DND-41 (cell line): ENCODE measurements around the gene SIRT2.

Experiments
- ATAC-seq: fragments of 200-7000 bp; cut with Tn5 transposase; 3 replicates; pipeline ENCODE4 v1.9.1; 2021; ENCODE audit warnings: low read depth; ENCODE audit not compliant: insufficient read depth
- DNase-seq: peaks from one replicate; pipeline ENCODE4 v3.0.0-alpha.2; 2020
- H2AFZ ChIP-seq: 2 replicates; pipeline ENCODE4 v1.6.0; 2012; ENCODE audit warnings: low read depth, low read length
- H3K27ac ChIP-seq: 2 replicates; pipeline ENCODE4 v1.5.1; 2012; ENCODE audit warnings: low read length, inconsistent platforms
- H3K27me3 ChIP-seq: fragments of 200-600 bp; sonication (generic); 2 replicates; pipeline ENCODE4 v1.6.0; 2012; ENCODE audit warnings: low read length, mild to moderate bottlenecking, inconsistent platforms; ENCODE audit not compliant: insufficient read depth, poor library complexity
- H3K36me3 ChIP-seq: 2 replicates; pipeline ENCODE4 v1.5.1; 2012; ENCODE audit warnings: low read length, inconsistent platforms; ENCODE audit not compliant: insufficient read depth
- H3K4me1 ChIP-seq: 2 replicates; pipeline ENCODE4 v1.5.1; 2012; ENCODE audit warnings: mild to moderate bottlenecking, low read length; ENCODE audit not compliant: insufficient read depth
- H3K4me2 ChIP-seq: 2 replicates; pipeline ENCODE4 v1.6.0; 2012; ENCODE audit warnings: mild to moderate bottlenecking, moderate library complexity, low read length, inconsistent platforms; ENCODE audit not compliant: insufficient read depth
- H3K4me3 ChIP-seq, 2 experiments: fragments of 200-600 bp in 1 of 2; shearing (Covaris generic) in 1 of 2; 2 replicates each; pipeline ENCODE4 v1.5.1; 2012 to 2016; ENCODE audit warnings: inconsistent platforms in 2 of 2, low read length in 2 of 2, mild to moderate bottlenecking in 2 of 2, low read depth in 1 of 2, moderate library complexity in 1 of 2
- H3K79me2 ChIP-seq: 2 replicates; pipeline ENCODE4 v1.6.0; 2012; ENCODE audit warnings: low read length, inconsistent platforms; ENCODE audit not compliant: insufficient read depth
- H3K9ac ChIP-seq: 2 replicates; pipeline ENCODE4 v1.6.0; 2012; ENCODE audit warnings: low read depth, mild to moderate bottlenecking, inconsistent platforms, low read length, moderate library complexity
- H3K9me3 ChIP-seq: 2 replicates; pipeline ENCODE4 v1.5.1; 2012; ENCODE audit warnings: low read length, moderate library complexity, mild to moderate bottlenecking, inconsistent platforms; ENCODE audit not compliant: insufficient read depth, severe bottlenecking
- H4K20me1 ChIP-seq: 2 replicates; pipeline ENCODE4 v1.6.0; 2012; ENCODE audit warnings: low read length; ENCODE audit not compliant: insufficient read depth
- CTCF ChIP-seq: IDR thresholded peaks from 2 replicates; pipeline ENCODE4 v1.5.1; 2012; ENCODE audit warnings: borderline replicate concordance, low read length, moderate library complexity, mild to moderate bottlenecking; ENCODE audit not compliant: poor library complexity, severe bottlenecking; ENCODE audit errors: extremely low read depth
- EZH2 ChIP-seq: IDR thresholded peaks from 3 replicates; pipeline ENCODE4 v1.6.1; 2012; ENCODE audit warnings: borderline replicate concordance, low read depth, mild to moderate bottlenecking, moderate library complexity, low read length, inconsistent platforms; ENCODE audit not compliant: severe bottlenecking

SIRT2 gene

DNA sequence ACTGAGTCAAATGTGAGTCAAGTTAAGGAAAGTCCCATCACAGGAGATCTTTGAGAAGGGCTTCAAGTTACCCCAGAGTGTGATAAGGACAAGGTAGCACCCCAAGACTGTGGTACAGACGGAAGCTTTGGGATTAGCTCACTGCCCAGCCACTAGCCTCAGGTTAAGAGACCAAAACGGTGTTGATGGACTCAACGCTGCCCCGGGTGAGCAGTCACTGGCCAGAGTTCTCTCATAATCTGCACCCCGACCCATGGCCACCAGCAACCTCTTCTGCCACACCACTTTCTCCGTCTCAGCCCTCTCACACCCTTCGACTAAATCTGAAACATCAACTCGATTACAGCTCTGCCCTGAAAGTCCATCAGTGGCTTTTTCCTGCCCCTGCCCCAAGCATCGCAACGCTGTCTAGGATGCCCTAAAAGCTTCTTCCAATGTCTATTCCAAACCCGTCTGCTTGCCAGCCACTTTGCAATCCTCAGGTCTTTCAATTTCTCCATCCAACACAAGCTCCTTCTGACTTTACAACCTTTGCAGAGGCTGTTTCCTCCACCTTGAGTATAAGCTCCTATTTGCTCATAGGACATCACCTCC, 55.2 kb downstream of the SIRT2 start:
- Histone ChIP-seq H3K4me2 (peak overlapping the region; percentile 16; the same call in 1 of the 2 replicates), H3K27ac (no peak overlapping the region), H3K9ac (no peak overlapping the region), H3K27me3 (no peaks in the 10 kb centered on the region), H3K9me3 (no peaks in the 10 kb centered on the region), H4K20me1 (peaks cover 94% of the 10 kb centered on the region), H3K36me3 (peaks cover 99% of the 10 kb centered on the region), H3K4me3 (no peak overlapping the region), H3K4me1 (peaks cover 52% of the 10 kb centered on the region), H2AFZ (no peak overlapping the region), H3K79me2 (peaks cover 91% of the 10 kb centered on the region)
- no peak for ATAC-seq
- TF ChIP-seq EZH2 (no peak), CTCF (no peak)
- no peak for DNase-seq

DNA sequence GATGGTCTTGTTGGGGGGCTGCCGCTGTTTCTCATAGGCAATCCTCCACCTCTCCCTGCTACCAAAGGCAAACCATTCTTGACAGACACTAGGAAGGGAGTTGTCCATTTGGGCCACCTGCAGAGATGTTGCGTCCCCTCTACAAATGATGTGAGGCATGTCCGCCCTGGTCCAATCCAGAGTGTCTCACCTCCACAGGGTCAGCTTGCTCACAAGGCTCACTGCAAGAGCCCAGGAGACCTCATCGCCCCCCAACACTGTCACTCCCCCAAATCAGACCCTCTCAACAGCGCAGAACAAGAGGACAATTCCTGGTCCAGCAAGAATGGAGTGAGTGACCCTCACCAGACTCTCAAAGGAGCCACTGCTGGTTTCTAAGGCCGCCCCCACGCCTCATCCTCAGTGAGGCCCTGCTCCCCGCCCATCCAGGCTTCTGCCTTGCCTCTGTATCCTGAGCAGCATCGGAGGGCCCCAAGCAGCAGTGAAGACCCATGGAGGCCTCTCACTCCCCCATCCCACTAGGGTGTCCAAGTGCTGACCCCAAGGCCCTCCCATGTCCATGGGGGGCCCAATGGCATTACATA, 56.2 kb downstream of the SIRT2 start:
- H3K4me3 ChIP-seq: no peak overlapping the region
- peaks cover 44% of the 10 kb centered on the region for H3K4me1 ChIP-seq
- H3K4me2 ChIP-seq: peak overlapping the region; percentile 9; the same call in 1 of the 2 replicates
- no peaks in the 10 kb centered on the region for H3K27me3 ChIP-seq
- peaks cover 95% of the 10 kb centered on the region for H4K20me1 ChIP-seq
- no peak for DNase-seq
- peaks cover 85% of the 10 kb centered on the region for H3K79me2 ChIP-seq
- ATAC-seq: no peak
- H3K9me3 ChIP-seq: no peaks in the 10 kb centered on the region
- peaks cover 100% of the 10 kb centered on the region for H3K36me3 ChIP-seq
- no peak overlapping the region for H3K27ac ChIP-seq
- no peak overlapping the region for H3K9ac ChIP-seq
- TF ChIP-seq CTCF: no peak
- TF ChIP-seq EZH2: no peak
- no peak overlapping the region for H2AFZ ChIP-seq

- Histone ChIP-seq H3K4me2 (0 out of 2 replicates have a peak overlapping the region, but pooled peaks have one; percentile 5), H3K36me3 (peaks cover 100% of the 10 kb centered on the region), H3K27me3 (no peaks in the 10 kb centered on the region), H4K20me1 (peaks cover 95% of the 10 kb centered on the region), H3K4me3 (no peak overlapping the region), H3K9me3 (no peaks in the 10 kb centered on the region), H3K4me1 (peaks cover 37% of the 10 kb centered on the region), H3K79me2 (peaks cover 78% of the 10 kb centered on the region), H3K27ac (no peak overlapping the region), H2AFZ (no peak overlapping the region), H3K9ac (no peak overlapping the region)
- ATAC-seq (peak; percentile 21; the same call in 2 of the 3 replicates), DNase-seq (no peak)
- no peak for TF ChIP-seq CTCF
- TF ChIP-seq EZH2: no peak
These were observed 56.8 kb downstream of the SIRT2 start for GRCh38 chr19:38842439-38843174.
